HTERT RPE-1 (cell line): Measurements from ENCODE around the gene CACNA2D1.
"Not testable (repeated sequence)": the region's sequence is repeated elsewhere in the genome, so short reads cannot be mapped to it uniquely, and the experiment has no call there.

Source experiments
- in situ Hi-C: fragments of 300-500 bp; cut with MboI; formaldehyde crosslinking; loops from 4 replicates; pipeline ENCODE4 v1.14.3; 2020; ENCODE audit warnings: low sequenced_read_pairs

Gene CACNA2D1

GRCh38 chr7:82173400-82174021 lies 270.1 kb downstream of the CACNA2D1 start:
- in situ Hi-C loops: no loop called here

GRCh38 chr7:82172881-82173280 lies 270.7 kb downstream of the CACNA2D1 start:
- in situ Hi-C loops: no loop called here

GRCh38 chr7:82172017-82172416 lies 271.6 kb downstream of the CACNA2D1 start:
- in situ Hi-C loops: no loop called here

GRCh38 chr7:82167558-82168314 lies 275.8 kb downstream of the CACNA2D1 start:
- in situ Hi-C loops: no loop called here

GRCh38 chr7:82166260-82167015 lies 277.1 kb downstream of the CACNA2D1 start:
- in situ Hi-C loops: no loop called here

GRCh38 chr7:82164813-82165212 lies 278.8 kb downstream of the CACNA2D1 start:
- in situ Hi-C loops: no loop called here

GRCh38 chr7:82164410-82164809 lies 279.2 kb downstream of the CACNA2D1 start:
- in situ Hi-C loops: no loop called here

GRCh38 chr7:82163586-82163985 lies 280.0 kb downstream of the CACNA2D1 start:
- in situ Hi-C loops: no loop called here

- in situ Hi-C loops: no loop called here
Measured at GRCh38 chr7:82162289-82162688, 281.3 kb downstream of the CACNA2D1 start.

GRCh38 chr7:82158327-82158726 lies 285.2 kb downstream of the CACNA2D1 start:
- in situ Hi-C loops: no loop called here

GRCh38 chr7:82156893-82157292 lies 286.7 kb downstream of the CACNA2D1 start:
- in situ Hi-C loops: no loop called here

GRCh38 chr7:82156168-82156567 lies 287.4 kb downstream of the CACNA2D1 start:
- in situ Hi-C loops: no loop called here

- in situ Hi-C loops: no loop called here
Measured at GRCh38 chr7:82154728-82155127, 288.8 kb downstream of the CACNA2D1 start.

GRCh38 chr7:82153776-82154175 lies 289.8 kb downstream of the CACNA2D1 start:
- in situ Hi-C loops: no loop called here

GRCh38 chr7:82152858-82153257 lies 290.7 kb downstream of the CACNA2D1 start:
- in situ Hi-C loops: no loop called here

- in situ Hi-C loops: no loop called here
Measured at GRCh38 chr7:82146491-82146890, 297.1 kb downstream of the CACNA2D1 start.

- in situ Hi-C loops: no loop called here
Measured at GRCh38 chr7:82142263-82142864, 301.2 kb downstream of the CACNA2D1 start.

- in situ Hi-C loops: no loop called here
Measured at GRCh38 chr7:82141427-82141826, 302.1 kb downstream of the CACNA2D1 start.

- in situ Hi-C loops: not testable (repeated sequence)
Measured at GRCh38 chr7:82140608-82141007, 303.0 kb downstream of the CACNA2D1 start.

GRCh38 chr7:82131215-82131614 lies 312.4 kb downstream of the CACNA2D1 start:
- in situ Hi-C loops: no loop called here

- in situ Hi-C loops: no loop called here
Measured at GRCh38 chr7:82129091-82129490, 314.5 kb downstream of the CACNA2D1 start.
